ENCODE results near the gene TNNT3.
"Not testable (repeated sequence)": the region's sequence is repeated elsewhere in the genome, so short reads cannot be mapped to it uniquely, and the experiment has no call there.

Gene TNNT3

GRCh38 chr11:1881442-1882264, 37.9 kb upstream of the TNNT3 start:
- no peak for DNase-seq

GRCh38 chr11:1882265-1883238, 37.0 kb upstream of the TNNT3 start:
- peak; percentile 68 for DNase-seq

GRCh38 chr11:1883346-1884302, 35.9 kb upstream of the TNNT3 start:
- DNase-seq, result no peak

GRCh38 chr11:1884303-1884700, 35.2 kb upstream of the TNNT3 start:
- DNase-seq, result no peak

GRCh38 chr11:1886551-1886950, 33.0 kb upstream of the TNNT3 start:
- DNase-seq, result not testable (repeated sequence)

GRCh38 chr11:1887451-1888346, 31.8 kb upstream of the TNNT3 start:
- DNase-seq, result no peak

GRCh38 chr11:1888347-1888753, 31.2 kb upstream of the TNNT3 start:
- DNase-seq, result no peak

- DNase-seq, result no peak
Observed at GRCh38 chr11:1888811-1889210, 30.7 kb upstream of the TNNT3 start.

GRCh38 chr11:1889224-1889930, 30.1 kb upstream of the TNNT3 start:
- DNase-seq, result peak; percentile 43

- no peak for DNase-seq
Observed at GRCh38 chr11:1889941-1890855, 29.3 kb upstream of the TNNT3 start.

GRCh38 chr11:1890856-1891830, 28.4 kb upstream of the TNNT3 start:
- no peak for DNase-seq

- no peak for DNase-seq
Observed at GRCh38 chr11:1891831-1892115, 27.7 kb upstream of the TNNT3 start, which contains the start of gene PRR33. Gene PRR33 (minus strand): TSS chr11:1891895. CDS start chr11:1890584, 1,311 bp downstream.

- DNase-seq, result no peak
Observed at GRCh38 chr11:1892116-1892515, 27.4 kb upstream of the TNNT3 start.

GRCh38 chr11:1892558-1892957, 26.9 kb upstream of the TNNT3 start:
- DNase-seq, result no peak

GRCh38 chr11:1893581-1894359, 25.7 kb upstream of the TNNT3 start:
- no peak for DNase-seq

- no peak for DNase-seq
Observed at GRCh38 chr11:1894759-1895158, 24.7 kb upstream of the TNNT3 start.

- DNase-seq, result no peak
Observed at GRCh38 chr11:1896468-1896867, 23.0 kb upstream of the TNNT3 start.

GRCh38 chr11:1896923-1897322, 22.6 kb upstream of the TNNT3 start:
- no peak for DNase-seq
